ENCODE measurements around the gene TSGA10IP. TPM values are rescaled to one million over a fixed set of nuclear protein-coding genes. Genes with fewer than 3 reads are reported as not detected.

TSGA10IP gene
- total RNA-seq, 4 donors from 2014 or later = not detected

DNA sequence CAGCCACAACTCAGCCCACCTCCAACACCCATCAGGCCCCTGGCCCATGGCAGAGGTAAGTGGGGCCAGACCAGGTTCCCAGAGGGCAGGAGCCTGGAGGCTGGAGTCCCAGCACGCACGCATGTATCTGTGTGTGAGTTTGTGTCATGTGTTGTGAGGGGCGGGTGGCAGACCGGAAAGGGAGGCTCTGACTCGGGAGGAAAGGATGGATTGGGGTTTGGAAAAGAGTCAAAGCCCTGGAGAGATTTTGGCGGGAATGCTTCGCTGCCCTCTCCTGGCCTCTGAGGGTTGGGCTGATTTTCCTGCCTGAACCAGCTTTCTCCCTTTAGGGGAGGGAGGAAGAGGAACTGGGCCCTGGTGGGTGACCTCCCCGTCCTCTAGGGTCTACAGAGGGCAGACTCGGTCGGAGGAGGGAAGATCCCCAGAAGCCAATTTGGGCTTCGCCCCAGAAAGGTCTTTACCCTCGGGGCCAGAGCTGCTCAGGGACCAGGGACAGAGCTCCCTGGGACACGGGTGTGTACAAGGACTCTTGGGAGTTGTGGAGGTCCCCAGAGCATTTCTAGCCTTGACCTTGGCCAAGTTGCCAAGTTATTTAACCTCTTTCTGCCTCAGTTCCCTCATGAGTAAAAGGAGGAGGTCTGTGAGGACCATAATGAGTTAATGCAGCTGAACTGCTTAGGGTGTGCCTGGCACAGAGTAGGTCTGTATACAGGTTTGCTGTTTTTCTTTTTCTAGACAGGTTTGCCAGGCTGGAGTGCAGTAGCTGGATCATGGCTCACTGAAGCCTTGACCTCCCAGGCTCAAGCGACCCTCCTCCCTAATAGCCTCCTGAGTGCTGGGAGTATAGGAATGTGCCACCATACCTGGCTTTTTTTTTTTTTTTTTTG lies 33.4 kb upstream of the TSGA10IP start:
- in situ Hi-C loops (cut with MboI; ENCODE audit: low sequenced_read_pairs in 4 of 4) (no loop called here), intact Hi-C loops (cut with DNase I; ENCODE audit: low total_unique reads) (loop anchor here (10.0 kb wide), 1 partner anchor 463 kb away; the partner anchor contains the start of gene SLC29A2)

GRCh38 chr11:65912845-65913244 lies 32.4 kb upstream of the TSGA10IP start:
- no peak for ATAC-seq

More for the DNA sequence above, 33.4 kb upstream of the TSGA10IP start:
- TF ChIP-seq, protein P1, sequence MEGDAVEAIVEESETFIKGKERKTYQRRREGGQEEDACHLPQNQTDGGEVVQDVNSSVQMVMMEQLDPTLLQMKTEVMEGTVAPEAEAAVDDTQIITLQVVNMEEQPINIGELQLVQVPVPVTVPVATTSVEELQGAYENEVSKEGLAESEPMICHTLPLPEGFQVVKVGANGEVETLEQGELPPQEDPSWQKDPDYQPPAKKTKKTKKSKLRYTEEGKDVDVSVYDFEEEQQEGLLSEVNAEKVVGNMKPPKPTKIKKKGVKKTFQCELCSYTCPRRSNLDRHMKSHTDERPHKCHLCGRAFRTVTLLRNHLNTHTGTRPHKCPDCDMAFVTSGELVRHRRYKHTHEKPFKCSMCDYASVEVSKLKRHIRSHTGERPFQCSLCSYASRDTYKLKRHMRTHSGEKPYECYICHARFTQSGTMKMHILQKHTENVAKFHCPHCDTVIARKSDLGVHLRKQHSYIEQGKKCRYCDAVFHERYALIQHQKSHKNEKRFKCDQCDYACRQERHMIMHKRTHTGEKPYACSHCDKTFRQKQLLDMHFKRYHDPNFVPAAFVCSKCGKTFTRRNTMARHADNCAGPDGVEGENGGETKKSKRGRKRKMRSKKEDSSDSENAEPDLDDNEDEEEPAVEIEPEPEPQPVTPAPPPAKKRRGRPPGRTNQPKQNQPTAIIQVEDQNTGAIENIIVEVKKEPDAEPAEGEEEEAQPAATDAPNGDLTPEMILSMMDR (IDR thresholded peaks at IDR 0.05 in 4 of 5, conservative IDR thresholded peaks at IDR 0.05 in 1 of 5) = peak in 4 of 5 experiments; percentile 17 to 40 (median 27)
- TF ChIP-seq POLR2A (IDR thresholded peaks at IDR 0.05) = peak in 1 of 2 donors; percentile 11
- H3K27me3 ChIP-seq = peaks cover 0 to 6% (median 3%) of the 10 kb centered on the region in 3 donors
- peaks cover 26 to 32% of the 10 kb centered on the region in 2 donors for H3K4me1 ChIP-seq
- no peaks in the 10 kb centered on the region for H3K36me3 ChIP-seq
- peak in 1 of 2 donors; percentile 46 for DNase-seq
- ATAC-seq = no peak
- no peak overlapping the region for H3K4me3 ChIP-seq
- H3K9me3 ChIP-seq = no peaks in the 10 kb centered on the region
- H3K27ac ChIP-seq = peak overlapping the region in 2 of 4 donors; percentile 8 to 38

GRCh38 chr11:65915101-65915820 lies 30.0 kb upstream of the TSGA10IP start:
- peak overlapping the region in 1 of 4 donors; percentile 17 for H3K4me3 ChIP-seq
- intact Hi-C loops (cut with DNase I; ENCODE audit: low total_unique reads) = loop anchor here (1.0 to 10.0 kb wide), 6 partner anchors 14 to 903 kb away; partner anchors contain the start of genes ARL2, CCDC85B, FOSL1 and SLC29A2

More at GRCh38 chr11:65912845-65913244, 32.4 kb upstream of the TSGA10IP start:
- H3K36me3 ChIP-seq = no peaks in the 10 kb centered on the region
- TF ChIP-seq, protein P1 (IDR thresholded peaks at IDR 0.05 in 4 of 5, conservative IDR thresholded peaks at IDR 0.05 in 1 of 5) = no peak
- no peak for TF ChIP-seq POLR2A (IDR thresholded peaks at IDR 0.05)
- no peak for DNase-seq
- no peak overlapping the region for H3K4me3 ChIP-seq
- peaks cover 36 to 41% of the 10 kb centered on the region in 2 donors for H3K4me1 ChIP-seq
- H3K27me3 ChIP-seq = peaks cover 0 to 6% (median 3%) of the 10 kb centered on the region in 3 donors
- no peaks in the 10 kb centered on the region for H3K9me3 ChIP-seq
- intact Hi-C loops (cut with DNase I; ENCODE audit: low total_unique reads) = loop anchor here (10.0 kb wide), 1 partner anchor 462 kb away; the partner anchor contains the start of gene SLC29A2
- no peak overlapping the region for H3K27ac ChIP-seq
- in situ Hi-C loops (cut with MboI; ENCODE audit: low sequenced_read_pairs in 4 of 4) = no loop called here

DNA sequence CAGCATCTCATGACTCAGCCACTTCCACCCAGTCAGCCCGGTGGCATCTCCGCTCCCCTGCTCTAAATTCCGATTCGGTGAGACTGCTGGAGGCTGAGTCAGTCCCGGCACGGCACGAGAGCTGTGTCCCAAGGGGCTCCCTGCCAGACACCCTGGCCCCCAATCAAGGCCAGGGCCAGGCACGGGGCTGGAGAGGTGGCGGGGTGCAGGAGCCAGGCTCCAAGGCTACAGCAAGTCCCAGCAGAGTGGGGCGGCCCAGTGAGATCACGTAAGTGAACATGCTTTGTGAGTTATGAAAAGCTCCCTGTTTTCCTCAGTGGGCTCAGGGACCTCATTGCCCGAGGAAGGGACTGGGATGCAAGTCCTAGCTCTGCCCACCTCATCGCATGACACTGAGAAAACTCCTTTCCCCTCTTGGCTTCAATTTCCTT lies 29.4 kb upstream of the TSGA10IP start:
- intact Hi-C loops (cut with DNase I; ENCODE audit: low total_unique reads) (loop anchor here (1.0 to 10.0 kb wide), 6 partner anchors 15 to 904 kb away; partner anchors contain the start of genes ARL2, CCDC85B, FOSL1 and SLC29A2), in situ Hi-C loops (cut with MboI; ENCODE audit: low sequenced_read_pairs in 4 of 4) (no loop called here)
- H3K27ac ChIP-seq = peak overlapping the region; percentile 86 to 98 (median 93)
- H3K9me3 ChIP-seq = no peaks in the 10 kb centered on the region
- ATAC-seq (peak; percentile 73 to 79), DNase-seq (peak; percentile 93 to 95)
- peak in 1 of 2 donors; percentile 34 for TF ChIP-seq POLR2A (IDR thresholded peaks at IDR 0.05)
- TF ChIP-seq, protein P1 (IDR thresholded peaks at IDR 0.05 in 4 of 5, conservative IDR thresholded peaks at IDR 0.05 in 1 of 5) = no peak
- peak overlapping the region in 3 of 4 donors; percentile 1 to 18 (median 17) for H3K4me3 ChIP-seq
- H3K4me1 ChIP-seq = peaks cover 51 to 53% of the 10 kb centered on the region in 2 donors
- peaks cover 0 to 3% (median 0%) of the 10 kb centered on the region in 3 donors for H3K27me3 ChIP-seq
- H3K36me3 ChIP-seq = peaks cover 0 to under 1% of the 10 kb centered on the region in 2 donors

More at GRCh38 chr11:65915101-65915820, 30.0 kb upstream of the TSGA10IP start:
- DNase-seq = peak in 1 of 2 donors; percentile 25
- peak in 1 of 2 donors; percentile 2 for ATAC-seq
- no peaks in the 10 kb centered on the region for H3K9me3 ChIP-seq
- H3K4me1 ChIP-seq = peaks cover 45 to 48% of the 10 kb centered on the region in 2 donors
- peaks cover 0 to 4% (median 3%) of the 10 kb centered on the region in 3 donors for H3K27me3 ChIP-seq
- no peak for TF ChIP-seq POLR2A (IDR thresholded peaks at IDR 0.05)
- TF ChIP-seq, protein P1 (IDR thresholded peaks at IDR 0.05 in 4 of 5, conservative IDR thresholded peaks at IDR 0.05 in 1 of 5) = no peak
- H3K27ac ChIP-seq = peak overlapping the region; percentile 86 to 98 (median 93)
- no peaks in the 10 kb centered on the region for H3K36me3 ChIP-seq
- in situ Hi-C loops (cut with MboI; ENCODE audit: low sequenced_read_pairs in 4 of 4) = no loop called here

All from gastrocnemius medialis (tissue), 4 donors.